IPS-NIHi11 (cell line): Measurements from ENCODE around the gene CYP4F8.
"Not testable (repeated sequence)": the region's sequence is repeated elsewhere in the genome, so short reads cannot be mapped to it uniquely, and the experiment has no call there.

Experiments used
- DNase-seq: peaks from one replicate; pipeline ENCODE4 v3.0.0; 2012; ENCODE audit warnings: mixed read lengths, low spot score

CYP4F8 gene, protein sequence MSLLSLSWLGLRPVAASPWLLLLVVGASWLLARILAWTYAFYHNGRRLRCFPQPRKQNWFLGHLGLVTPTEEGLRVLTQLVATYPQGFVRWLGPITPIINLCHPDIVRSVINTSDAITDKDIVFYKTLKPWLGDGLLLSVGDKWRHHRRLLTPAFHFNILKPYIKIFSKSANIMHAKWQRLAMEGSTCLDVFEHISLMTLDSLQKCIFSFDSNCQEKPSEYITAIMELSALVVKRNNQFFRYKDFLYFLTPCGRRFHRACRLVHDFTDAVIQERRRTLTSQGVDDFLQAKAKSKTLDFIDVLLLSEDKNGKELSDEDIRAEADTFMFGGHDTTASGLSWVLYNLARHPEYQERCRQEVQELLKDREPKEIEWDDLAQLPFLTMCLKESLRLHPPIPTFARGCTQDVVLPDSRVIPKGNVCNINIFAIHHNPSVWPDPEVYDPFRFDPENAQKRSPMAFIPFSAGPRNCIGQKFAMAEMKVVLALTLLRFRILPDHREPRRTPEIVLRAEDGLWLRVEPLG

DNA sequence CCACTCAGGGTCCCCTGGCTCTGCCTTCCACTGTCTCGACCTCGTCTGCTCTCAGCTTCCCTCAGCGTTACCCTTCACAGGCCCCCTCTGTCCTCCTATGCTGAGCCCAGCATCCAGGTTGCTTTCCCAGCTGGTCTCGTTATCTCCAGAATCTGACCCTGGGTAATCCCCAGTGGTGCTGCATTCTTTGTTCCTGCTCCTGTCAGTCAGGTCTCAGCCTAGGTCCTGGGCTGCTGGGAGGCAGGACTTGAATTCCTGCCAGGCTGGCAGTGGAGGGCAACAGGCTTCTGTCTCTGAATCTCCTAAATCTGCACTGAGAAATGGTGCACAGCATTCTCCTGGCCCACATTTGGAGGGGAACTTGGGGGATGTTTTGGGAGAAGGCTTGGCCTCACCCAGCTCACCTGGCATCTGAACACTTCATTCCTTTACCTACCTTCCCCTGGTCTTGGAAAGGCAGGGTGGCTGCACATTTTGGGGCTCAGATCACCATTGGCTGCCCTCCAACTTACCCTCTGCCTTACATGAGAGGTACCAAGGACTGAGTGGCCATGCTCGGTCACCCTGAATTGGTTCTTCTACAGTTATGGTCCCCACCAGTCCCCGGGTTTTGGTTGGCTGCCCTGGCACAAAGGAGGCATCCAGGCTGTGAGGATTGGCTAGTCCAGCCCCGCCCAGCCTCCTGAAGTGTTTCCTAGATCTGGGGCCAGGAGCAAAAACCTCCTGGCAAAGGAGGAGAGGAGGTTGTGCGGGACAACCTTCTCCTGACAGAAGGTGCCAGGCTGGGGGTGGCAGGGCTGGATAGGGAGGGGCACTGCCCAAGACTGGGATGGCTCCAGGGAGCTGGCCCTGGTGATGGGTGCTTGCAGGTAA lies at the start of gene CYP4F8:
TSS of gene CYP4F8 (plus strand) at position 712 of the 873 bp plus-strand sequence. CDS start 399 bp downstream, outside the sequence.
- DNase-seq = no peak

- no peak for DNase-seq
These were observed 44.6 kb upstream of the CYP4F8 start for GRCh38 chr19:15570420-15570819.

DNA sequence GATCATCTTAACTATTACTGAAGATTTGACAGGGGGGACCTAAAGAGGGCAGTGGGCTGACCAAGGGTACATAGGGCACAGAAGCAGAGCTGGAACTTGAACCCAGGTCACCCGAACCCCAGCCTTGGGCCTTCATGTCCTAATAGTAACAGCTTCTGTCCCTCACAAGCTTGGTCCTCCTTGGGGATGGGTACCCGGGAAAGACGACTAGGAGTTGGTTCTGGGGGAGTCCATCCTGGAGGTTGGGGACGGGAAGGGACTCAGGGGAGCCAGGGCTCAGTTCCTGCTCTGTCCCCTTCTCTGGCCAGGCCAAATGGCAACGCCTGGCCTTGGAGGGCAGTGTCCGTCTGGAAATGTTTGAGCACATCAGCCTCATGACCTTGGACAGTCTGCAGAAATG lies 39.6 kb upstream of the CYP4F8 start:
- DNase-seq = no peak

GRCh38 chr19:15576526-15577156 lies 38.4 kb upstream of the CYP4F8 start:
- DNase-seq = no peak

- no peak for DNase-seq
These were observed 37.7 kb upstream of the CYP4F8 start for GRCh38 chr19:15577184-15577771.

DNA sequence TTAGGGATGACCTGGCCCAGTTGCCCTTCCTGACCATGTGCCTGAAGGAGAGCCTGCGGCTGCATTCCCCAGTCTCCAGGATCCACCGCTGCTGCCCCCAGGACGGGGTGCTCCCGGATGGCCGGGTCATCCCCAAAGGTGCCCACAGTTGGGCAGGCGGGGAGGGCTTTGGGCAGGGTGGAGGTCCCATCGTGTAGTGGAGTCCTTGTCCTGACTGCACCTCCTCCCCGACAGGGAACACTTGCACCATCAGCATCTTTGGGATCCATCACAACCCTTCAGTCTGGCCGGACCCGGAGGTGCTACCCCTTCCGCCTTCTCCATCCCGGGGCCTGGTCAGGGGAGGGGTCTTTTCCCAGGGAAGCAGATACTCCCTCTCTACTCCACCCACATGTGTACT lies 31.7 kb upstream of the CYP4F8 start:
- DNase-seq = no peak

DNA sequence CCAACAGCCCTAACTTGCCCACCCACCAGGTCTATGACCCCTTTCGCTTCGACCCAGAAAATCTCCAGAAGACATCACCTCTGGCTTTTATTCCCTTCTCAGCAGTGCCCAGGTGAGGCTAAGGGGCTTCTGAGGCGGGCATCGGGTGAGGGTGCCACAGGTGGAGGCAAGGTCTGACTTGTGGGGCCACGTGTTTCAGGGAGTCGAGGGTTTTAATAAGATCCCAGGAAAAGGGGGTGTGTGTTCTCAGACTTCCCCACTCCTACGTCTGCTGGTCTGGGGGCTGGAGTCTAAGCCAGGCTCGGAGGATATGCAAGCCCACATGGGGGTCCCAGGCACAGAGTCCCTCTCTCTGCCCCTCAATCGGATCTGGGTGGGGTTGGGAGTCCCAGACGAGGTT lies 30.9 kb upstream of the CYP4F8 start:
- no peak for DNase-seq

GRCh38 chr19:15584541-15585115 lies 30.4 kb upstream of the CYP4F8 start:
- DNase-seq = peak; percentile 68

DNA sequence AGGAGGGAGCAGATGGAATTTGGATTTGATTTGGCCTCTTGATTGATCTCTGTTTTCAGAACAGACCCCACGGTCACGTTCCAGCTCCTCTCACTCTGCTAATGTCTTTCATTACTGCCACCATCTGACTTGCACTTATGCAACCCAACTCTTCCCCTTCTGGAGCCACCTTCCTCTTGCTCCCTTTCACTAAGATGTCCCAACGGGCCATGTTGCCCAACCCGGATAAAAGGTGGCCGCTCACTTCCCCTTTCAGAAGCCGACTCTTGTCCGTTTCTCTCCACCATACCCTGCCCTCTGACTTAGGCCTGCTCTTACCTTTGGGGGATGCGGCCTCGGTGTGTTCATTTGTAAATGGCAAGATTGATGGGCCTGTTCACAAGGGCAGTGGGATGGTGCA lies 27.4 kb upstream of the CYP4F8 start:
- DNase-seq = no peak

DNA sequence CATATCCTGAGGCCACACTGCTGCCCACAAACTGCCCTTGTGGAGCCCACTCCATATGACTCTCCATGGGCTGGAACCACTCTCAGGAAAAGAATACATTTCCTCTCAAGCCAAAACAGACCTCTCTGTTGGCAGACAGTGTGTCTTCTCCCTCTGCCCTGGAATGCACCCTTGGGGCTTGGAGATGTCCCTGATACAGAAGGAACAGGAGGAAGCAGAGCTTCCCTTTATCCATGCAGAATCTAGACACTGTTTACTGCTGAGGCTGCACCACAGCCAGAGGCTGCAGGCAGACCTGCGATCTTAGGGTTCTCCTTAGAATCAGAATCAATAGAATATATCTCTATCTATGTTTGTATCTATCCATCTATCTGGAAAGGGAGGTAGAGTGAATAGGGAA lies 26.8 kb upstream of the CYP4F8 start:
- DNase-seq = no peak

- DNase-seq = no peak
These were observed 25.1 kb upstream of the CYP4F8 start for GRCh38 chr19:15589760-15590451.

GRCh38 chr19:15591796-15592195 lies 23.2 kb upstream of the CYP4F8 start:
- DNase-seq = no peak

DNA sequence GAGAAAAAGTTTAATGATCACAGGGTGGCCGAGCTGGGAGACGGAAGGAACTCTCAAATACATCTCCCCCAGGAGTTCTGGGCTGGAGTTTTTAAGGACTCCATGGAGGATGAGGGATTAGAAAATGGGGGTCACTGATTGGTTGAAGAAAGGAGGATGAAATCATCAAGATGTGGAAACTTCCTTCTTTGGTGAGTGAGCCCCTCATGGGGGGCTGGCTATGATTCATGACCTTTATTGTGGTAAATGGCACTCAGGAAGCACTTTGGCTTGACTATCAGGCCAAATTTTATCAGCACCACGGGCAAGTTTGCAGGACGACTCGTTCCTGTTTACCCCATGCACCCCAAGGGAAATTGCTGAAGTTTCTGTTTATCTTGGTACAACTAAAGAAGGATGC lies 22.5 kb upstream of the CYP4F8 start:
- DNase-seq = not testable (repeated sequence)

- DNase-seq = not testable (repeated sequence)
These were observed 21.3 kb upstream of the CYP4F8 start for GRCh38 chr19:15593766-15594165.

DNA sequence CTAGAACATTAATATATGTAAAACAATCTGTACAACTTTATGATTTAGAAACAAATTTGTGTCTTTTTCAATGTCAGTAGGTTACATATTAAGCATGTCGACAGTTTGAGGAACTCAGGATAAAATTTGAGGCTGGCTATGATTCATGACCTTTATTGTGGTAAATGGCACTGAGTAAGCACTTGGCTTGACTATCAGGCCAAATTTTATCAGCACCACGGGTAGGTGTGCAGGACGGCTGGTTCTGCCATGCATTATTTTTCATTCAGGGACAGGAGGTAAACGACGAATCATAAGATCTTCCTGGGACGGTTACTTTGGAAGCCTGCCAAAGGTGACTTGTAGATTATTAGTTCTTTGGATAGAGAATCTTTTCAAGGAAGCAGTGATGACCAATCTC lies 19.9 kb upstream of the CYP4F8 start:
- no peak for DNase-seq

DNA sequence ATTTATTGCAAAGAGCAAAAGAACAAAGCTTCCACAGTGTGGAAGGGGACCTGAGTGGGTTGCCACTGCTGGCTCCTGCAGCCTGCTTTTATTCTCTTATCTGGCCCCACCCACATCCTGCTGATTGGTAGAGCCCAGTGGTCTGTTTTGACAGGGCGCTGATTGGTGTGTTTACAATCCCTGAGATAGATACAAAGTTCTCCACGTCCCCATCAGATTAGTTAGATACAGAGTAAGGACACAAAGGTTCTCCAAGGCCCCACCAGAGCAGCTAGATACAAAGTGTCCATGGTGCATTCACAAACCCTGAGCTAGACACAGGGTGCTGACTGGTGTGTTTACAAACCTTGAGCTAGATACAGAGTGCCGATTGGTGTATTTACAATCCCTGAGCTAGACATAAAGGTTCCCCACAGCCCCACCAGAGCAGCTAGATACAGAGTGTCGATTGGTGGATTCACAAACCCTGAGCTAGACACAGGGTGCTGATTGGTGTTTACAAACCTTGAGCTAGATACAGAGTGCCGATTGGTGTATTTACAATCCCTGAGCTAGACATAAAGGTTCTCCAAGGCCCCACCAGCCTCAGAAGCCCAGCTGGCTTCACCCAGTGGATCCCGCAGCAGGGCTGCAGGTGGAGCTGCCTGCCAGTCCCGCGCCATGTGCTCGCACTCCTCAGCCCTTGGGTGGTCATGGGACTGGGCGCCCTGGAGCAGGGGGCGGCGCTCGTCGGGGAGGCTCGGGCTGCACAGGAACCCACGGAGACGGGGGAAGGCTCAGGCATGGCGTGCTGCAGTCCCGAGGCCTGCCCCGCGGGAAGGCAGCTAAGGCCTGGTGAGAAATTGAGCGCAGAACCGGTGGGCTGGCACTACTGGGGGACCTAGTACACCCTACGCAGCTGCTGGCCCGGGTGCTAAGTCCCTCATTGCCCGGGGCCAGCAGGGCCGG lies 6.8 kb upstream of the CYP4F8 start:
- not testable (repeated sequence) for DNase-seq

- no peak for DNase-seq
These were observed 5.8 kb upstream of the CYP4F8 start for GRCh38 chr19:15609261-15609660.

- no peak for DNase-seq
These were observed 2.7 kb upstream of the CYP4F8 start for GRCh38 chr19:15612342-15612741.

GRCh38 chr19:15613338-15613737 lies 1.7 kb upstream of the CYP4F8 start:
- DNase-seq = no peak

GRCh38 chr19:15615526-15615925 lies 508 bp downstream of the CYP4F8 start:
- no peak for DNase-seq
